ENCODE results near the gene ACTG2.
A peak's percentile ranks its signal among the peaks of the same experiment; 100 is the strongest.
"Not testable (repeated sequence)": the region's sequence is repeated elsewhere in the genome, so short reads cannot be mapped to it uniquely, and the experiment has no call there.

ACTG2 gene

DNA sequence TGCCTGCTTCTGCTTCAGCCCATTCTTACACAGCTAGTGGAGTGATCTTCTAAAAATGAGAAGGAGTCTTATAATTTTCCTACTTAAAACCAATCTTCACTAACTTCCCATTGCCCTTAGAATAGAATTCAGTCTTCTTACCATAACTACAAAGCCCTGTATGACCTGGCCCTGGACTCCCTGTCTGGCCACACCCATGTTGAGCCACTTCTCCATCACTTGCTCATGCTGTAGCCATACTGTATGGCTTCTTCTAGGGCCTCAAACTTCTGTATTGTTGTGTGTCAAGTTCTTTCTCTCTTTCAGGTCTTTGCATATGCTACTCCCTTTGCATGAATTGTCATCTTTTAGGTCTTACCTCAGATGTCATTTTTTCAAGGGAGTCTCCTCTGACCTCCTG lies 45.1 kb downstream of the ACTG2 start:
- no peak for DNase-seq

DNA sequence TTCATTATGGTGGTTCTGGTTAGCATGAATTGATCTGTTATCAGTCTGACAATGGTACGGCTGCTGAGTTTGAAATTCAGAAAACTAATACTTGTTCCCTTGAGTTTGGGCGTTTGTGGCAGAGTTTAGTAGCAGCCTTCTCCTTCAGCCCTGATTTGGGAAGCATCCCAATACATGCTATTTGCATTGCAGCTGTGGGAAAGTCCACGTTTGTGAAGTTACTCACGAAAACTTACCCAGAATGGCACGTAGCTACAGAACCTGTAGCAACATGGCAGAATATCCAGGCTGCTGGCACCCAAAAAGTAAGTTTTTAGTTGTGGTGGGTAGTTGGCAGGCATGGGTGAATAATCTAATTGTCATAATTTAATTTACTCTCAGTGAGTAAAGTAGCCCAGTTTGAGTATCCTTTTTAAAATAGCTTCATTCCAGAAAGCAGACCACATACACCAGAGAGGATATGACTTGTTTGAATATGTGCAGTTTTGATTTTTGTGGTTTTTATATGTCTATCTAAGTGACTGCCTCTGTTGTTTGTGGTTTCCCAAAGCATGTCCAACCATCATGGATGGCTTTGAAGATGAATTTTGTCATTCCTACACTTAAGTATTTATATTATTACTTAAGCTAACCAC lies 46.0 kb downstream of the ACTG2 start:
- DNase-seq: no peak

DNA sequence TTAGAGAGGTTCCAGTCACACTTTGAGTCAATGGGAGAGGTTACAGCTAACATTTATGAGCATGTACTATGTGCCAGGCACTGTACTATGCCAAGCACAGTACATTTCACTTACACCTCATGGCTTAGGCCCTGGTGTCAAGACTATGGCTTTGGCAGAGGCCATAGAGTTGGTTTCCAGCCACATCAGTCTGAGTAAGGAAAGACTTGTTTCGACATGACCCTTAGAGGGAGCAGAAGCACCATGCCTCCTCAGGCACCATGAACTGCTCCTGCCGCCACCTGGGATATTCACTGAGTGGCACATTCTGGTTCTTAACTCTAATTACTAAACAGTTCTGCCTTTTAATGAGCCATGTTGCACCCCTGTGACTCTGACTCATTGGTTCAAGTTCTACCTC lies 46.6 kb downstream of the ACTG2 start:
- DNase-seq: peak; percentile 49

DNA sequence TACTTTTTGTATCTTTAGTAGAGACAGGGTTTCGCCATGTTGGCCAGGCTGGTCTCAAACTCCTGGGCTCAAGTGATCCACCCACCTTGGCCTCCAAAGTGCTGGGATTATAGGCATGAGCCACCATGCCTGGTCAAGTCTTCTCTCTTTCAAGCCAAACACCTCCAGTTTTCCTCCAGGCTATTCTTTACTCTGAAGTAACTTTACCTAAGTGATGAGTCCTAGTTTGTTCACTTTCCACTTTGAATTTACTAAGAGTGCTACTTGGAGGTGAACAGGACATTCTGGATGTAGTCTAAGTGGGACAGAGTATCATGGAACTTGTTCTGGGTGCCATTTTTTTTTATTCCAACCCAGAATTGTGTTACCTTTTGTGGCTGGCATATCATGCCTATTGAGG lies 47.3 kb downstream of the ACTG2 start:
- not testable (repeated sequence) for DNase-seq

DNA sequence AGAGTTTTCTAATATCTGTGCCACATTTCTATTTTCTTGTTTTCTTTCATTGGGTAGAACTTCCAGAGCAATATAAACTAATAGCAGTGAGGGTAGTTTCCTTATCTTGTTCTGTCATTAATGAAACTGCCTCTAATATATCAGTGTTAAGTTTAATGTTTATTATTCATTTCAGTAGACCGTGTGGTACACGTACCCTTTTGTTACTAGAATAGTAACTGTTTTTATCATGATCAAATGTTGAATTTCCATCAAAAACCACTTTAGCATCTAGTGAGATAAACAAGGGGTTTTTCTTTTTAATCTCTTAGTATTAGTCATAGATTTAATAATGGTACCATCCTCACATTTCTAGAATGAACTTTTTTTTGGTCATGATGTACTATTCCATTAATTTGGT lies 49.9 kb downstream of the ACTG2 start:
- DNase-seq: no peak

DNA sequence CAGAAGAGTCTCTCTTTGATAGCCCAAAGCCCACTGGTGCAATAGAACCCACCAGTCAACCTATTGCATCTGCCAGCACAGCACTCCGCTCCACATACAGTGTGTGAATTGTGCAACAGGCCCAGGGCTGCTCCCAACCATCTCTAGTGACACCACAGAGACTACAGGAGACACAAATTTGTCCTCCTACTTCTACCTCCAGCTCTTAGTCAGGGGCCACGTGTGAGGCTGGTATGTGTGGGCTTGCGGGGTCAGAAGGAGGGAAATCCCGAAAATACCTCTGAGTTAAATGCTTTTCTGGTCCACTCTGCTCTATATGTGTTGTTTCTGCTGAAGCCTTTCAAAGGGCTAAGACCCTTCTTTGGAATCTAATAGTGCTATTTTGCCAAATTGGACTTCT lies 51.9 kb downstream of the ACTG2 start:
- no peak for DNase-seq

DNA sequence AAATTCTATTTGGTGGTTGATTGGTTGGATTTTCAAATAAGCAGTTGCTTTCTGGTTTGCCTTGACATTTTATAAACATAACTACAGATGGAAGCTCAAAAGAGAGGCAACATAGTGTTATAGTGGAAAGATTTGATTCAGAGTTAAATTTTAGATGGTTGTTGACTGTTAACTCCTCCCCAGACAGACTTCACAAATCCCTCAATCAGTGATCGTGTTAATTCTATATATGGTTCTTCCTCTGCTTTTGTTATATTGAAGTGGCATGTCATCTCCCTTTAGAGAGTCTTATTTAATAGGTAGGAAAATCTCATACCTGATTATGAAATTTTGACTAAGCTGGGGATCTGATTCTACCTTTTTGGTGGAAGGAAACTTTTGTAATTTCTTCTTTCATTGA lies 53.4 kb downstream of the ACTG2 start:
- no peak for DNase-seq

DNA sequence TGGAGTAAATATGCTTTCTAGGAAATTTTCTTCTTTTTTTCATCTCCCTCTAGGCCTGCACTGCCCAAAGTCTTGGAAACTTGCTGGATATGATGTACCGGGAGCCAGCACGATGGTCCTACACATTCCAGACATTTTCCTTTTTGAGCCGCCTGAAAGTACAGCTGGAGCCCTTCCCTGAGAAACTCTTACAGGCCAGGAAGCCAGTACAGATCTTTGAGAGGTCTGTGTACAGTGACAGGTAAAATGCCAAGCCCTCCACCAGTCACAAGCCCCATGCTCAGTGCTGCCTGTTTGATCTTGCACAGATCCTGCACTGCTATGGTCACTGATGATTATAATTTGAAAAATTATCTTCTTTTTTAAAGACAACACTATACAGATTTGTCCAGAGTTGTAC lies 53.9 kb downstream of the ACTG2 start:
- DNase-seq: no peak

DNA sequence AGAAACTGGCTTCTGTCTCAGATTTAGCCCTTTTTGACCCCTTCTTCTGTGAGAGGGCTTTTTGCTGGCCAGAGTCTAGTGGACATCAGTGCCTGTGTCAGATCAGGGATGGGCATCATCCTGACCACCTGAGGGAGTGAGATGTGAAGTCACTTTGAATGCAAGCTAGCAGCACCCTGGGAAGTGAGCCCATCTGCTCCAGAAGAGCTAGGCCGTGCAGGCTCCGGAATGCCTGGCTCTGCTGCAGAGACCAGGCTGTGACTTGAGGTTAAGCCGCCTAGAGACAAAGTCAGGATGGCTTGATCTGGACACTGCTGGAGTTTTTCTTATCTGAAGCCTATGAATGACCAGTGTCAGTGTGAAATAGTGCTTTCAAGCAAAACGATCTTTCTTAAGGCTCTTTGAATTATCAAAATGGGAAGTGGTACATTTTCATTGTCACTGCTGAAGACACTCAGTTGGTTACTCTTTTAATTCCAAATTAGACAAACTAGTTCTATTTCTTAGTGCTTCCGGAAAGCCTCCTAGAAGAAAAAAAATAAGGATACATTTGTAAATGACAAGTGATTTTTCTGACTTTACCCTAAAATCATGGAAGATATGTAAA lies 54.7 kb downstream of the ACTG2 start:
- no peak for DNase-seq

DNA sequence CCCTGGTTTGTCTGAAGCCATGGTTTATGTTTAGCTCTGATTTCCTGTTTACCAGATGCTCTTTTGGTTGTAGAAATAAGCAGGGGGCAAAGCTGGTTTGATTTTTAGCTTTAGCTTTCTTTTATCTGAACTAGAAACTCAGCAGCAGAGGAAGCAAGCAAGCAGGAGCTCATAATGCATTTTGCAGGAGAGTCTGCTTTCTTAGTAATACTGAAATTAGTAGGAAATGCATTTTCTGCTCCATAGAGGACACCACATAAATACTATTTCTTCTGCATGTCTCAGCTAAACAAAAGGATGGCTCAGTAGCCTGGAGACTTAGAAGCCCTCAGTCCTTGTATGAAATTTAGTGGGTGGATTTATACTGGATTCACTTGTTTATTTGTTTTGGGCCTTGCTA lies 57.0 kb downstream of the ACTG2 start:
- no peak for DNase-seq

DNA sequence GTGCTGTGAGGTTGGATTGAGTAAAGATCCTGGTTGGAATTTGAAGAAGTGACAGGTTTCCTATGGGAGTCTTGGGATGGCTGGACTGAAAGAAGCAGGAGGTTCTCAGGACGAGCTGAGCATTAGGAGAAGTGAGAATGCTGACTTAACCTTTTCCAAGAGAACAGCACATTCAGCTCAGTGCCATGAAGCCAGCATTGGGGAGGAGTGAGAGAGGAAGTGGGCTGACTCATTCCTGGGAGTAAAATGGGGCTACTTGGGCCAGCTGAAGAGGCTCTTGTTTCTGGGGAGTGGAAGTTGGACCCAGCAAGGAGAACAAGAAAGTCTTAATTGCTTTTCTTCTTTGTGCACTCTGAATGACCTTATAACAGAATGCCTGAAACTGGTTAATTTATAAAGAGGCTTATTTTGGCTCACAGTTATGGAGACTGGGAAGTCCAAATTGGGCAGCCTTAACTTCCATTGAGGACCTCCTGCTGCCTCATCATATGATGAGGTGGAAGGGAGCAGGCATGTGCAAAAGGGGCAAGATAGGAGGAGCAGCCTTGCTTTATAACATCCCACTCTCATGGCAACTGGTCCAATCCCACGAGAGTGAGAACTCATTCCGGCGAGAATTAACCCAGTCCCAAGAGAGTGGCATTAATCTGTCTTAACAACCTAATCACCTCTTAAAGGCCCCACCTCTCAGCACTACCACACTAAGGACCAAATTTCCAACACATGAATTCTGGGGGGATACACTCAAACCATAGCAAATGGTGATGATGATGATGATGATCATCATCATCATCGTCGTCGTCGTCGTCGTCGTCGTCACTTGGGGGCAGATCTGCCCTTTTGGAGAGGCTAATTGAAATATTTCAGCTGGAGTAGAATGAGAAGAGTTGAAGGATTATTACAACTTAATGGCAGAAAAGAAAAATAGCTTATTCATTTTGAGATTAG lies 60.0 kb downstream of the ACTG2 start:
- DNase-seq: no peak

DNA sequence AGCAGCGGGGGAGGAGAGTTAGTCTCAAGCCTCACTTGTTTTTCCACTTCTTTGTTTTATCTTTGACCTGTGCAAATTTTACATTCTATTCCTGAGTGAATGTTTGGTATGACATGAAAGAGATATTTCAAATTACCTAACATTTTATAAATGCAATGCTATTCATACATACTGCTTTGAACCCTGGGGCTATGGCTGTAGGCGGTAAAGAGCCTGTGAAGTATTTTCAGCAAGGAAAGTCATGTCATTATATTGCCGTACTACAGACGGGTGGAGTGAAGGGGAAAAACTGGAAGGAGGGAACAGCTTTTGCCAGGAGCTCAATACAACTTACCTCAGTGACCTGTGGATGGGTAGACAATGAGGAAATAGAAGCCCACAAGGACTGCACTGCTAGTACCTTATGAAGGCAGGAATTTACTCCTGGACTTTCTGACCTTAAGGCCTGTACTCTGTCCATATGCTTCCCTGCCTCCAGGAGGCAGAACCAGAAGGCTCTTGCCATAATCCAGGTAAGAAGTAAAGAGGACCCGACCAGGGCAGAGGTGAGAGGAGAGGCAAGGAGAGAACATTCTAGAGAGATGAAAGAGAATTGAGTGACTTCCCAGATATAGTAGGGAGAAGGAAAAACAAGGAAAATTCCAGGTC lies 63.5 kb downstream of the ACTG2 start:
- DNase-seq: no peak

DNA sequence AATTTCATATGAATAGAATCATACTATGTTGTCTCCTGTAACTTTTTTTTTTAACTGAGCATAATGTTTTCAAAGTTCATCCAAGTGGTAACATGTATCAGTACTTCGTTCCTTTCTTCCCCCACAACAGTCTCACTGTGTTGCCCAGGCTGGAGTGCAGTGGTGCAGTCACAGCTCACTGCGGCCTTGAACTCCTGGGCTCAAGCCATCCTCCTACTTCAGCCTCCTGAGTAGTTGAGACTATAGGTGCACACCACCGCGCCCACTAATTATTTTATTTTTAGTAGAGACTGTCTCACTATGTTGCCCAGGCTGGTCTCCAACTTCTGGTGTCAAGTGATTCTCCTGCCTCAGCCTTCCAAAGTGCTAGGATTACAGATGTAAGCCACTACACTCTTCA lies 68.5 kb downstream of the ACTG2 start:
- no peak for DNase-seq

DNA sequence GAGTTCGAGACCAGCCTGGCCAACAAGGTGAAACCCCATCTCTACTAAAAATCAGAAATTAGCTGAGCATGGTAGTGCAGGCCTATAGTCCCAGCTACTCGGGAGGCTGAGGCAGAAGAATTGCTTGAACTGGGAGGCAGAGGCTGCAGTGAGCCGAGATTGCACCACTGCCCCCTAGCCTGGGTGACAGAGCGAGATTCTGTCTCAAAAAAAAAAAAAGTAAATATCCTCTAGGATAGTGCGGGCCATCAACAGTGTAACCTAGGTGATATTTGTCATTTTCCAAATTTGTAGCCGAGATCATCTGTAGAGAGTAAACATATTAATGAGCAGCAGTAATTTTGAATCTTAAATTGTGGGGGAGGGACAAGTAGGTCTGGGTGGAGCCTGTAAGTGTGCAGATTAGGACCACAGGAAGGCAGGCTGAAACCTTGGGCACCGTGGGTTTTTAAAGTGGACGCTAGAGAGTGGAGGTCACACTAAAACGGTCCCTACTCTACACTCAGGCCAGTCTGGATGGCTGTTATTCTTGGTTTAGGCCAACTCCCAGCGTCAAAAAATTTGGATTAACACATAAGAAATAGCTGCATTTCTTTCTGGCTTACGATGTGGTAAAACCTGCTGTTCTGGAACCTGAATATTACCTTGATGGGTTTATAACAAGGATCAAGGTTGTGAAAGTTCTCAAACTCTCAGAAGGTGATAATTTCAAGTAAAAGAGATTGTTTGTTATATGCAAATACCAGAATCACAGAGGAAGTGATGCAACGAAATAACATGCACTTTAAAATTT lies 69.2 kb downstream of the ACTG2 start:
- no peak for DNase-seq

DNA sequence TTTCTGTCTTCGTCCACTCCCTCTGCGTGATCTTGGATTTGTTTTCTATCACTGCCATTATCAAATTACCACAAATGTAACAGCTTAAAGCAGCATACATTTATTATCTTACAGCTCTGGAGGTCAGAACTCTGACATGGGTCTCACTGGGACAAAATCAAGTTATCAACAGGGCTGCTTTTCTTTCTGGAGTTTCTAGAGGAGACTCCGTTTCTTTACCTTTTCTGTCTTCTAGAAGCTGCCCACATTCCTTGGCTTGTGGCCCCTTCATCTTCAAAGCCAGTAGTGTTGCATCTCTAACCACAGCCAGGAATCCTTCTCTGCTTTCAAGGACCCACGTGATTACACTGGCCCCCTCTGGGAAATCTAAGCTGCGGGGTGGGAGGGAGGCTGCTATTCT lies 70.0 kb downstream of the ACTG2 start:
- DNase-seq: no peak

DNA sequence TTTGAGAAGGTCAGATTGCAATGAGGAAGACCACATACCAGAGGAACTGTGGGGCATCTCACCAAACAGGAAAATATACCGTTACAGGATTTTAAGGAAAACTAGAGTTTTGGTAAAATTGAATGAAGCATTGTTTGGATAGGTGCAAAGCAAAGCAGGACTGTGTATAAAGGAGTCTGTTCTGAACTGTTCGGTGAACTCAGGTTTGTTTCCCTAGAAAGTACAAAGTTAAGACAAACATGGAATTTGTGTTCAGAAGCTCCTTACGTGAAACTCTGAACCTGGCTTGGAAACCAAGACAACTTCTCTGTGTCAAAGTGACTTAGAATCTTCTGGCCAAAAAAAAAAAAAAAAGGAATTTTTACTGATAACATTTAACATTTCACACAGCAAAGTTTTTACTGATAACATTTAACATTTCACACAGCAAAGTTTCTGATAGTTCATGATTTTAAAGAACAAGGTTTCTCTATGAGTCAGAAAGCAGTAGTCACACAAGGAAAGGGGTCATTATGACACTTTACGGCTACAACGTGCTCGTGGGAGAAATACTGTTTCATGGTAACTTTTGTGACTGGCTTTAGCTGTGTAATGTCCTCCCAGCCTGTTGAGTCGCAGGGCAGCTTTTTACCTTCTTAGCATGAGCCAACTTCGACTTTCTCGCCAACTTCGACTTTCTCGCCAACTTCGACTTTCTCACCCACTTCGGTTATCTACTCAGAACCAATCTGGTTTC lies 70.7 kb downstream of the ACTG2 start:
- DNase-seq: no peak

DNA sequence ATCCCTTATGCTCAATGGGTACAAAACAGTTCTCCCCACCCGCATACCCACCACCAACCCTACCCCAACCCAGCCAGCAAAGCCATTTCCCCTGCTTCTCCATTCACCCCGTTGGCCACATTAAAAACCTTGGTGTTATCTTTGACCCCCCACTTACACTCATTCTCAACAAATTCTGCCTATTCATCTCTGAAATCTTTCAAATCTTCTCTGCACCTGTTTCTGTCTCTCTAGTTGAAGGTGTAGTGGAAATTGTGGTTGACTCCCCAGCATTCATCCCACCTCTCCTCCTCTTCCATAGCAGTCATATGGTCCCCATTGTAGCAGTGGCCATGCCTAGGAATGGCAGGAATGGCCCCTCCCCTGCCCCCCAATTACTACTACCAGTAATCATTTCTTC lies 71.4 kb downstream of the ACTG2 start:
- no peak for DNase-seq

DNA sequence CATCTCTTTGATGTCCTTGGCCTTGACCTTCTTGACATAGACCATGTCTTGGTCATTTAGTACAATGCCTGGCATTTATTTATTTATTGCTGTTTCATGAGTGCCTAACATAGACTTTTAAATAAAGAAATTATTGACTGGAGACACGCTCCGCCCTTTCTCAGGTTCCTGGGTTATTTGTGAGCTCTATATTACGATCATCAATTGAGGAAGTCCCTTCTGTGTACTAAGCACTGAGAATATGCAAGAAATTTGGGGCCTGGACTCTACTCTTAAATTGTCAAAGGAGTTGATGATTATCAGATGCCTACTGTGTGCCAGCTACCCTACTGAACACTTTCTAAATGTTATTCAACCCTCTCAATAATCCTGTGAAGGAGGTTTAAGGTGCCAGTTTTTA lies 72.2 kb downstream of the ACTG2 start:
- no peak for DNase-seq

DNA sequence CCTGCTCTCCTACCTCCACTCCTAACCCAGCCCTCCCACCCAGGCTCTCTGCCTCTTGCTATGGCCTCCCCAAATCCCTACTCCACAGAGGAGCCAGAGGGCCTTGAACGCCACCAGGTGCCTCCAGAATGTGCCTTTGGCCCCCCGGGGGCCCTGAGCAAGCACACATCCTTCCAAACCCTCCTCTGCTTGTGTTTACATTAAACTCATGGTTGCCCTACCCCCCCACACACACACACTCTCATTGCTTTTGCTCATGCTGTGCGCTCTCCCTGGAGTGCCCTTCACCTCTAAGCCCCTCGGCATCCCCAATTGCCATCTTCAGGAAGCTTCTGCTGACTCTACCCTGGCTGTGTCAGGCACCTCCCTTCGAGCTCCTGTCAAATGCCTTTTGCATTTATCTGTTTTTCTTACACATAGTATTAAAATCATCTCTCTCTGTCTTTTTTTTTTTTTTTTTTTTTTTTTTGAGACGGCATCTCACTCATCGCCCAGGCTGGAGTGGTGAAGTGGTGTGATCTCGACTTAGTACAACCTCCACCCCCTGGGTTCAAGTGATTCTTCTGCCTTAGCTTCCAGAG lies 75.6 kb downstream of the ACTG2 start:
- DNase-seq: no peak

DNA sequence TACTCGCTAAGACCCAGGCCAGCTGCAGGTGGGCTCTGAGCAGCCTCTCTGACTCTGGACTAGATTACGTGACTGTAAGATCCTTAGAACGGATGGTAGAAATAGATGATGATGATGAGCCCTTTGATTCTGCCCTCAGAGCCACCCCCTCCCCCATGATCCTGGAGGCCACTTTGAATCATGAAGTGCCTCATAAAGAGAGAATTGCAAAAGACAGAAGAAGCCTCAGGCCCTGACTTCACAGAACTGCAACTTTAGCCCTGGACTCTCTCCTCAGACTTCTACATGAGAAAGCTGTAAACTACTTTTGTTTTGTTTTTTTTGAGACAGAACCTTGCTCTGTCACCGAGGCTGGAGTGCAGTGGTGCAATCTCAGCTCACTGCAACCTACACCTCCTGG lies 76.5 kb downstream of the ACTG2 start:
- no peak for DNase-seq
